ENCODE results near the gene ULK2.

ULK2 gene

GRCh38 chr17:19897903-19898302, 30.2 kb upstream of the ULK2 start:
- no peak for TF ChIP-seq TCF12 (IDR thresholded peaks at IDR 0.05; ENCODE audit: low read depth)
- no peak for TF ChIP-seq MAX (IDR thresholded peaks at IDR 0.05)
- no peak for TF ChIP-seq TAF1 (IDR thresholded peaks at IDR 0.05; ENCODE audit: low read depth)
- TF ChIP-seq TEAD4 (IDR thresholded peaks at IDR 0.05) = no peak
- TF ChIP-seq CREB1 (IDR thresholded peaks at IDR 0.05; ENCODE audit: low read depth) = no peak
- no peak for TF ChIP-seq YY1 (IDR thresholded peaks at IDR 0.05; ENCODE audit: low read depth)
- TF ChIP-seq NFIC (IDR thresholded peaks at IDR 0.05) = no peak
- no peak for TF ChIP-seq FOXM1 (IDR thresholded peaks at IDR 0.05; ENCODE audit: borderline replicate concordance, low read depth)
- TF ChIP-seq RAD21 (IDR thresholded peaks at IDR 0.05; ENCODE audit: low read depth) = no peak
- TF ChIP-seq USF1 (IDR thresholded peaks at IDR 0.05) = no peak
- no peak for TF ChIP-seq EGR1 (IDR thresholded peaks at IDR 0.05)
- no peak for TF ChIP-seq EP300 (IDR thresholded peaks at IDR 0.05; ENCODE audit: borderline replicate concordance)
- no peak for TF ChIP-seq CEBPB (IDR thresholded peaks at IDR 0.05)
- TF ChIP-seq, protein P1, sequence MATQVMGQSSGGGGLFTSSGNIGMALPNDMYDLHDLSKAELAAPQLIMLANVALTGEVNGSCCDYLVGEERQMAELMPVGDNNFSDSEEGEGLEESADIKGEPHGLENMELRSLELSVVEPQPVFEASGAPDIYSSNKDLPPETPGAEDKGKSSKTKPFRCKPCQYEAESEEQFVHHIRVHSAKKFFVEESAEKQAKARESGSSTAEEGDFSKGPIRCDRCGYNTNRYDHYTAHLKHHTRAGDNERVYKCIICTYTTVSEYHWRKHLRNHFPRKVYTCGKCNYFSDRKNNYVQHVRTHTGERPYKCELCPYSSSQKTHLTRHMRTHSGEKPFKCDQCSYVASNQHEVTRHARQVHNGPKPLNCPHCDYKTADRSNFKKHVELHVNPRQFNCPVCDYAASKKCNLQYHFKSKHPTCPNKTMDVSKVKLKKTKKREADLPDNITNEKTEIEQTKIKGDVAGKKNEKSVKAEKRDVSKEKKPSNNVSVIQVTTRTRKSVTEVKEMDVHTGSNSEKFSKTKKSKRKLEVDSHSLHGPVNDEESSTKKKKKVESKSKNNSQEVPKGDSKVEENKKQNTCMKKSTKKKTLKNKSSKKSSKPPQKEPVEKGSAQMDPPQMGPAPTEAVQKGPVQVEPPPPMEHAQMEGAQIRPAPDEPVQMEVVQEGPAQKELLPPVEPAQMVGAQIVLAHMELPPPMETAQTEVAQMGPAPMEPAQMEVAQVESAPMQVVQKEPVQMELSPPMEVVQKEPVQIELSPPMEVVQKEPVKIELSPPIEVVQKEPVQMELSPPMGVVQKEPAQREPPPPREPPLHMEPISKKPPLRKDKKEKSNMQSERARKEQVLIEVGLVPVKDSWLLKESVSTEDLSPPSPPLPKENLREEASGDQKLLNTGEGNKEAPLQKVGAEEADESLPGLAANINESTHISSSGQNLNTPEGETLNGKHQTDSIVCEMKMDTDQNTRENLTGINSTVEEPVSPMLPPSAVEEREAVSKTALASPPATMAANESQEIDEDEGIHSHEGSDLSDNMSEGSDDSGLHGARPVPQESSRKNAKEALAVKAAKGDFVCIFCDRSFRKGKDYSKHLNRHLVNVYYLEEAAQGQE (IDR thresholded peaks at IDR 0.05; ENCODE audit: low read depth) = no peak
- no peak for TF ChIP-seq ZBTB7A (IDR thresholded peaks at IDR 0.05; ENCODE audit: low read depth)

GRCh38 chr17:19897090-19897837, 29.5 kb upstream of the ULK2 start:
- TF ChIP-seq, protein P1 (IDR thresholded peaks at IDR 0.05; ENCODE audit: low read depth) = no peak
- TF ChIP-seq USF1 (IDR thresholded peaks at IDR 0.05) (no peak), CEBPB (IDR thresholded peaks at IDR 0.05) (no peak), TCF12 (IDR thresholded peaks at IDR 0.05; ENCODE audit: low read depth) (no peak), RAD21 (IDR thresholded peaks at IDR 0.05; ENCODE audit: low read depth) (no peak), YY1 (IDR thresholded peaks at IDR 0.05; ENCODE audit: low read depth) (no peak), NFIC (IDR thresholded peaks at IDR 0.05) (no peak), EGR1 (IDR thresholded peaks at IDR 0.05) (no peak), CREB1 (IDR thresholded peaks at IDR 0.05; ENCODE audit: low read depth) (no peak), FOXM1 (IDR thresholded peaks at IDR 0.05; ENCODE audit: borderline replicate concordance, low read depth) (no peak), TAF1 (IDR thresholded peaks at IDR 0.05; ENCODE audit: low read depth) (no peak), TEAD4 (IDR thresholded peaks at IDR 0.05) (no peak), MAX (IDR thresholded peaks at IDR 0.05) (no peak), EP300 (IDR thresholded peaks at IDR 0.05; ENCODE audit: borderline replicate concordance) (no peak), ZBTB7A (IDR thresholded peaks at IDR 0.05; ENCODE audit: low read depth) (no peak)

DNA sequence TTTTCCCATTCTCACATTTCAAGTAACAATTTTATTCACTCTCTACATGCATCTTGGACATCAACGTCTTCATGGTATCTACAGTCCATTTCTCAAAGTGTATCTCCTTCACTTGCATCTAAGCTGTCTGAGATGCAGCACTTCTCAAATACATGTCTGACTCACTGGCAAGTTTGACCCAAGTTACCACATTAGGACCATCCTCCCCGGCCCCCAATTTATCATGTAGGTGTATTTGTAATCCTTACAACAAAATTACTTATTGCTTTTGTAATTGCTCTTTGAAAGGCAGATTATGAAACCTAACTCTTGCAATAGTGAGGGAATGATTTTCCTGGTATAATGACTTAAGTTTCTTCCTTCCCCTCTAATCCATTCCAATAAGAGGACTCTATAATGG, 28.9 kb upstream of the ULK2 start:
- no peak for TF ChIP-seq YY1 (IDR thresholded peaks at IDR 0.05; ENCODE audit: low read depth)
- no peak for TF ChIP-seq USF1 (IDR thresholded peaks at IDR 0.05)
- TF ChIP-seq CEBPB (IDR thresholded peaks at IDR 0.05) = no peak
- TF ChIP-seq TEAD4 (IDR thresholded peaks at IDR 0.05) = no peak

- TF ChIP-seq RAD21 (IDR thresholded peaks at IDR 0.05; ENCODE audit: low read depth) (no peak), TAF1 (IDR thresholded peaks at IDR 0.05; ENCODE audit: low read depth) (no peak), ZBTB7A (IDR thresholded peaks at IDR 0.05; ENCODE audit: low read depth) (no peak), EP300 (IDR thresholded peaks at IDR 0.05; ENCODE audit: borderline replicate concordance) (no peak), EGR1 (IDR thresholded peaks at IDR 0.05) (no peak), TEAD4 (IDR thresholded peaks at IDR 0.05) (no peak), NFIC (IDR thresholded peaks at IDR 0.05) (no peak), CREB1 (IDR thresholded peaks at IDR 0.05; ENCODE audit: low read depth) (no peak), MAX (IDR thresholded peaks at IDR 0.05) (no peak), FOXM1 (IDR thresholded peaks at IDR 0.05; ENCODE audit: borderline replicate concordance, low read depth) (no peak)
- TF ChIP-seq, protein P1 (IDR thresholded peaks at IDR 0.05; ENCODE audit: low read depth) = no peak
These were observed 18.4 kb upstream of the ULK2 start for GRCh38 chr17:19886116-19886515.

Measured in Ishikawa (cell line).